ENCODE data around the gene SEZ6.
A peak's percentile ranks its signal among the peaks of the same experiment; 100 is the strongest.

The SEZ6 gene

DNA sequence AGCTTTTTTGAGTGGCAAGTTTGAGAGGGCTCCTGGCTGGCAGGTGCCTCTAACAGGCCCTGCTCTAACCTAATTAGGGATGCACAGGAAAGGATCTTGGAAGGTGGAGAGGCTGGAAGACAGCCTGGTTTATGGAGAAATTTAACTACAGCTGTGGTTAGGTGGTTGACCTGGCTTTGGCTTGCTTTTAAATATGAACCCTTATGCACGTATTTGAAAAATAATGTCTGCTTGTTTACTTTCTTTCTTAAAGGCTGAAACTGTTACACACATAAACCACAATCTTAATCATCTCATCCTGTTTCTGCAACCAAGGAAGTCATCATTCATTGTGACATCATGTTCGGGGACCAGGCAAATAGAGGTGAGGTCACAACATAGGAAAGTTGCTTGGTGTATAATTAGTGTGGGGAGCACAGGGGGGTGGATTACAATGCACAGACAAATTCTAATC lies 79.9 kb downstream of the SEZ6 start (continued):
- TF ChIP-seq, protein P1, sequence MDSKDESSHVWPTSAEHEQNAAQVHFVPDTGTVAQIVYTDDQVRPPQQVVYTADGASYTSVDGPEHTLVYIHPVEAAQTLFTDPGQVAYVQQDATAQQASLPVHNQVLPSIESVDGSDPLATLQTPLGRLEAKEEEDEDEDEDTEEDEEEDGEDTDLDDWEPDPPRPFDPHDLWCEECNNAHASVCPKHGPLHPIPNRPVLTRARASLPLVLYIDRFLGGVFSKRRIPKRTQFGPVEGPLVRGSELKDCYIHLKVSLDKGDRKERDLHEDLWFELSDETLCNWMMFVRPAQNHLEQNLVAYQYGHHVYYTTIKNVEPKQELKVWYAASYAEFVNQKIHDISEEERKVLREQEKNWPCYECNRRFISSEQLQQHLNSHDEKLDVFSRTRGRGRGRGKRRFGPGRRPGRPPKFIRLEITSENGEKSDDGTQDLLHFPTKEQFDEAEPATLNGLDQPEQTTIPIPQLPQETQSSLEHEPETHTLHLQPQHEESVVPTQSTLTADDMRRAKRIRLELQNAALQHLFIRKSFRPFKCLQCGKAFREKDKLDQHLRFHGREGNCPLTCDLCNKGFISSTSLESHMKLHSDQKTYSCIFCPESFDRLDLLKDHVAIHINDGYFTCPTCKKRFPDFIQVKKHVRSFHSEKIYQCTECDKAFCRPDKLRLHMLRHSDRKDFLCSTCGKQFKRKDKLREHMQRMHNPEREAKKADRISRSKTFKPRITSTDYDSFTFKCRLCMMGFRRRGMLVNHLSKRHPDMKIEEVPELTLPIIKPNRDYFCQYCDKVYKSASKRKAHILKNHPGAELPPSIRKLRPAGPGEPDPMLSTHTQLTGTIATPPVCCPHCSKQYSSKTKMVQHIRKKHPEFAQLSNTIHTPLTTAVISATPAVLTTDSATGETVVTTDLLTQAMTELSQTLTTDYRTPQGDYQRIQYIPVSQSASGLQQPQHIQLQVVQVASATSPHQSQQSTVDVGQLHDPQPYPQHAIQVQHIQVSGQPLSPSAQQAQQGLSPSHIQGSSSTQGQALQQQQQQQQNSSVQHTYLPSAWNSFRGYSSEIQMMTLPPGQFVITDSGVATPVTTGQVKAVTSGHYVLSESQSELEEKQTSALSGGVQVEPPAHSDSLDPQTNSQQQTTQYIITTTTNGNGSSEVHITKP (tag by site-specific recombination; IDR thresholded peaks at IDR 0.05): no peak
- TF ChIP-seq ZNF707 (tag by site-specific recombination; IDR thresholded peaks at IDR 0.05) (no peak), ZNF121 (tag by site-specific recombination; IDR thresholded peaks at IDR 0.05) (no peak), HOXD13 (CRISPR knock-in tag; IDR thresholded peaks at IDR 0.05; ENCODE audit: borderline replicate concordance) (no peak), ZNF2 (tag by site-specific recombination; IDR thresholded peaks at IDR 0.05) (no peak), ZEB2 (tag by site-specific recombination; IDR thresholded peaks at IDR 0.05) (peak; percentile 44; the same call in 1 of the 2 replicates), ZBTB20 (tag by site-specific recombination; IDR thresholded peaks at IDR 0.05) (no peak), ZNF394 (tag by site-specific recombination; IDR thresholded peaks at IDR 0.05; ENCODE audit: borderline replicate concordance) (peak; percentile 53; the same call in 1 of the 2 replicates), ZNF629 (tag by site-specific recombination; IDR thresholded peaks at IDR 0.05) (peak; percentile 96), ZNF624 (tag by site-specific recombination; IDR thresholded peaks at IDR 0.05) (no peak), ZNF658 (tag by site-specific recombination; IDR thresholded peaks at IDR 0.05) (no peak), ZNF416 (tag by site-specific recombination; IDR thresholded peaks at IDR 0.05) (no peak), OVOL3 (tag by site-specific recombination; IDR thresholded peaks at IDR 0.05) (no peak), SP3 (tag by site-specific recombination; IDR thresholded peaks at IDR 0.05) (no peak), ZBTB21 (tag by site-specific recombination; IDR thresholded peaks at IDR 0.05) (peak; percentile 97), SETDB1 (IDR thresholded peaks at IDR 0.05; ENCODE audit: insufficient read length, low read length) (no peak), REPIN1 (tag by site-specific recombination; IDR thresholded peaks at IDR 0.05; ENCODE audit: low read depth) (no peak), ZNF777 (tag by site-specific recombination; IDR thresholded peaks at IDR 0.05; ENCODE audit: borderline replicate concordance) (no peak), ZIC2 (tag by site-specific recombination; IDR thresholded peaks at IDR 0.05) (no peak), ZNF48 (tag by site-specific recombination; IDR thresholded peaks at IDR 0.05) (no peak), ZNF202 (tag by site-specific recombination; IDR thresholded peaks at IDR 0.05; ENCODE audit: borderline replicate concordance) (no peak), IKZF3 (tag by site-specific recombination; IDR thresholded peaks at IDR 0.05) (no peak)
- TF ChIP-seq, protein P2, sequence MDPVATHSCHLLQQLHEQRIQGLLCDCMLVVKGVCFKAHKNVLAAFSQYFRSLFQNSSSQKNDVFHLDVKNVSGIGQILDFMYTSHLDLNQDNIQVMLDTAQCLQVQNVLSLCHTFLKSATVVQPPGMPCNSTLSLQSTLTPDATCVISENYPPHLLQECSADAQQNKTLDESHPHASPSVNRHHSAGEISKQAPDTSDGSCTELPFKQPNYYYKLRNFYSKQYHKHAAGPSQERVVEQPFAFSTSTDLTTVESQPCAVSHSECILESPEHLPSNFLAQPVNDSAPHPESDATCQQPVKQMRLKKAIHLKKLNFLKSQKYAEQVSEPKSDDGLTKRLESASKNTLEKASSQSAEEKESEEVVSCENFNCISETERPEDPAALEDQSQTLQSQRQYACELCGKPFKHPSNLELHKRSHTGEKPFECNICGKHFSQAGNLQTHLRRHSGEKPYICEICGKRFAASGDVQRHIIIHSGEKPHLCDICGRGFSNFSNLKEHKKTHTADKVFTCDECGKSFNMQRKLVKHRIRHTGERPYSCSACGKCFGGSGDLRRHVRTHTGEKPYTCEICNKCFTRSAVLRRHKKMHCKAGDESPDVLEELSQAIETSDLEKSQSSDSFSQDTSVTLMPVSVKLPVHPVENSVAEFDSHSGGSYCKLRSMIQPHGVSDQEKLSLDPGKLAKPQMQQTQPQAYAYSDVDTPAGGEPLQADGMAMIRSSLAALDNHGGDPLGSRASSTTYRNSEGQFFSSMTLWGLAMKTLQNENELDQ (tag by site-specific recombination; IDR thresholded peaks at IDR 0.05; ENCODE audit: low read depth): no peak
- TF ChIP-seq, protein P3, sequence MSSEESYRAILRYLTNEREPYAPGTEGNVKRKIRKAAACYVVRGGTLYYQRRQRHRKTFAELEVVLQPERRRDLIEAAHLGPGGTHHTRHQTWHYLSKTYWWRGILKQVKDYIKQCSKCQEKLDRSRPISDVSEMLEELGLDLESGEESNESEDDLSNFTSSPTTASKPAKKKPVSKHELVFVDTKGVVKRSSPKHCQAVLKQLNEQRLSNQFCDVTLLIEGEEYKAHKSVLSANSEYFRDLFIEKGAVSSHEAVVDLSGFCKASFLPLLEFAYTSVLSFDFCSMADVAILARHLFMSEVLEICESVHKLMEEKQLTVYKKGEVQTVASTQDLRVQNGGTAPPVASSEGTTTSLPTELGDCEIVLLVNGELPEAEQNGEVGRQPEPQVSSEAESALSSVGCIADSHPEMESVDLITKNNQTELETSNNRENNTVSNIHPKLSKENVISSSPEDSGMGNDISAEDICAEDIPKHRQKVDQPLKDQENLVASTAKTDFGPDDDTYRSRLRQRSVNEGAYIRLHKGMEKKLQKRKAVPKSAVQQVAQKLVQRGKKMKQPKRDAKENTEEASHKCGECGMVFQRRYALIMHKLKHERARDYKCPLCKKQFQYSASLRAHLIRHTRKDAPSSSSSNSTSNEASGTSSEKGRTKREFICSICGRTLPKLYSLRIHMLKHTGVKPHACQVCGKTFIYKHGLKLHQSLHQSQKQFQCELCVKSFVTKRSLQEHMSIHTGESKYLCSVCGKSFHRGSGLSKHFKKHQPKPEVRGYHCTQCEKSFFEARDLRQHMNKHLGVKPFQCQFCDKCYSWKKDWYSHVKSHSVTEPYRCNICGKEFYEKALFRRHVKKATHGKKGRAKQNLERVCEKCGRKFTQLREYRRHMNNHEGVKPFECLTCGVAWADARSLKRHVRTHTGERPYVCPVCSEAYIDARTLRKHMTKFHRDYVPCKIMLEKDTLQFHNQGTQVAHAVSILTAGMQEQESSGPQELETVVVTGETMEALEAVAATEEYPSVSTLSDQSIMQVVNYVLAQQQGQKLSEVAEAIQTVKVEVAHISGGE (tag by site-specific recombination; conservative IDR thresholded peaks at IDR 0.05; ENCODE audit: low read depth): no peak
- TF ChIP-seq, protein P4, sequence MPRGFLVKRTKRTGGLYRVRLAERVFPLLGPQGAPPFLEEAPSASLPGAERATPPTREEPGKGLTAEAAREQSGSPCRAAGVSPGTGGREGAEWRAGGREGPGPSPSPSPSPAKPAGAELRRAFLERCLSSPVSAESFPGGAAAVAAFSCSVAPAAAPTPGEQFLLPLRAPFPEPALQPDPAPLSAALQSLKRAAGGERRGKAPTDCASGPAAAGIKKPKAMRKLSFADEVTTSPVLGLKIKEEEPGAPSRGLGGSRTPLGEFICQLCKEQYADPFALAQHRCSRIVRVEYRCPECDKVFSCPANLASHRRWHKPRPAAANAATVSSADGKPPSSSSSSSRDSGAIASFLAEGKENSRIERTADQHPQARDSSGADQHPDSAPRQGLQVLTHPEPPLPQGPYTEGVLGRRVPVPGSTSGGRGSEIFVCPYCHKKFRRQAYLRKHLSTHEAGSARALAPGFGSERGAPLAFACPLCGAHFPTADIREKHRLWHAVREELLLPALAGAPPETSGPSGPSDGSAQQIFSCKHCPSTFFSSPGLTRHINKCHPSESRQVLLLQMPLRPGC (tag by site-specific recombination; IDR thresholded peaks at IDR 0.05): peak; percentile 48; the same call in 1 of the 2 replicates
- TF ChIP-seq, protein P5, sequence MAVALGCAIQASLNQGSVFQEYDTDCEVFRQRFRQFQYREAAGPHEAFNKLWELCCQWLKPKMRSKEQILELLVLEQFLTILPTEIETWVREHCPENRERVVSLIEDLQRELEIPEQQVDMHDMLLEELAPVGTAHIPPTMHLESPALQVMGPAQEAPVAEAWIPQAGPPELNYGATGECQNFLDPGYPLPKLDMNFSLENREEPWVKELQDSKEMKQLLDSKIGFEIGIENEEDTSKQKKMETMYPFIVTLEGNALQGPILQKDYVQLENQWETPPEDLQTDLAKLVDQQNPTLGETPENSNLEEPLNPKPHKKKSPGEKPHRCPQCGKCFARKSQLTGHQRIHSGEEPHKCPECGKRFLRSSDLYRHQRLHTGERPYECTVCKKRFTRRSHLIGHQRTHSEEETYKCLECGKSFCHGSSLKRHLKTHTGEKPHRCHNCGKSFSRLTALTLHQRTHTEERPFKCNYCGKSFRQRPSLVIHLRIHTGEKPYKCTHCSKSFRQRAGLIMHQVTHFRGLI (tag by site-specific recombination; IDR thresholded peaks at IDR 0.05): no peak
- TF ChIP-seq, protein P6, sequence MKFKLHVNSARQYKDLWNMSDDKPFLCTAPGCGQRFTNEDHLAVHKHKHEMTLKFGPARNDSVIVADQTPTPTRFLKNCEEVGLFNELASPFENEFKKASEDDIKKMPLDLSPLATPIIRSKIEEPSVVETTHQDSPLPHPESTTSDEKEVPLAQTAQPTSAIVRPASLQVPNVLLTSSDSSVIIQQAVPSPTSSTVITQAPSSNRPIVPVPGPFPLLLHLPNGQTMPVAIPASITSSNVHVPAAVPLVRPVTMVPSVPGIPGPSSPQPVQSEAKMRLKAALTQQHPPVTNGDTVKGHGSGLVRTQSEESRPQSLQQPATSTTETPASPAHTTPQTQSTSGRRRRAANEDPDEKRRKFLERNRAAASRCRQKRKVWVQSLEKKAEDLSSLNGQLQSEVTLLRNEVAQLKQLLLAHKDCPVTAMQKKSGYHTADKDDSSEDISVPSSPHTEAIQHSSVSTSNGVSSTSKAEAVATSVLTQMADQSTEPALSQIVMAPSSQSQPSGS (tag by site-specific recombination; IDR thresholded peaks at IDR 0.05; ENCODE audit: low read depth): peak; percentile 87
